CD4-positive, alpha-beta T cell treated with Interleukin-15 for 1 hour (primary cell): ENCODE measurements around the gene GLA.

Experiments used
- DNase-seq: peaks from one replicate; pipeline ENCODE4 v3.0.0-alpha.2; 2020

GLA gene

DNA sequence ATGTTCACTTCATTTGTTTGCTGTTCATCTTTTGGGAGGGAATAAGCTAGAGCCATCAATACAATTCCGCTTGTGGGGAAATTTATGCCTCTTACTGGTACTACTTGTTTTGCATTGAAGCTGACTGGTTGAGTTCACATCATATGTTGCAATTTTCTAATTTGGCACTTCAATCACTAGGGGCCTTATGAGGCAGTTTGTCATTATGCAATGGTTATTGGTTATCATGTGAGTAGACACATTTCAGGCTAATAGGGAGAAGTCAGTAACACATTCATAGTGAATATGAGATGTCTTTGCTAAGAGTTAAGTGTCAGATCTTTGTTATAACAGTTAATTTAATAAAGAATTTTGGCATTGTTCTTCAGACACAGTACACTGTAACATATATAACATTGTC lies 11.9 kb downstream of the GLA start:
- no peak for DNase-seq

DNA sequence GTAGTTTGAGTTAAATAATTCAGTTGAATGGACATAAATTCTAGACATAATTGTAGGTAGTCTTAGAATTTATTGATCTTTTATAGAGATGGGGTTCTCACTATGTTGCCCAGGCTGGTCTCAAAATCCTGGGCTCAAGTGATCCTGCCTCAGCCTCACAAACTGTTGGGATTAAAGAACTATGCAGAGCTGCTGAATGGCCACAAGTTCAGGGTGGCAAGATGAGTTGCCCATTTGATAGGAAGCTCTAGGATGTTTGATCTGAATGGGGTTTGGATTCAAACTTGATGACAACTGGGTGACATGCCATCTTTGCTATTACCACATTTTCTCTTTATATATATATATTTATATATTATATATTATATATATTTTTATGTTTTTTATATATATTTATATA lies 13.4 kb downstream of the GLA start:
- DNase-seq = no peak

DNA sequence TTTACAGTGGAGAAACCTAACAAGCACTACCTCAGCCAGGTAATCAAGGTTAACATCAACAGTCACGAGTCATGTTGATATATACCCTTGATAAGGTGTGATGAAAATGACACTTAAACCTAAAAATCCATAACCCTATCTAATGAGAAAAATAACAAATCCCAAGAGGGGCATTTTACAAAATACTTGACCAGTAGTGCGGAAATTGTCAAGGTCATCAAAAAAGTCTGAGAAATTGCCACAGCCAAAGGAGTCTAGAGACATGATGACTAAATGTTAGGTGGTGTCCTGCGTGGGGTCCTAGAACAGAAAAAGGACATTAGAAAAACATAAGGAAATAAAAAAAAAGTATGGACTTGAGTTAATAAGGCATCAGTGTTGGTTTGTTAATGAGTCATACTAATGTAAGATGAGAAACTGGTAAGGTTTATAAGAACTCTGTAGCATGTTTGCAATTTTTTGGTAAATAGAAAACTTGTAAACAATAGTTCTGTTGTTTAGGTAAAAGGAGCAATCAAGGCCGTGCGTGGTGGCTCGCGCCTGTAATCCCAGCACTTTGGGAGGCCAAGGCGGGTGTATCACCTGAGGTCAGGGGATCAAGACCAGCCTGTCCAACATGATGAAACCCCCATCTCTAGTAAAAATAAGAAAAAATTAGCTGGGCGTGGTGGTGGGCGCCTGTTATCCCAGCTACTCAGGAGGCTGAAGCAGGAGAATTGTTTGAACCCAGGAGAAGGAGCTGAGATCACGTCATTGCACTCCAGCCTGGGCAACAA lies 14.0 kb downstream of the GLA start:
- no peak for DNase-seq

DNA sequence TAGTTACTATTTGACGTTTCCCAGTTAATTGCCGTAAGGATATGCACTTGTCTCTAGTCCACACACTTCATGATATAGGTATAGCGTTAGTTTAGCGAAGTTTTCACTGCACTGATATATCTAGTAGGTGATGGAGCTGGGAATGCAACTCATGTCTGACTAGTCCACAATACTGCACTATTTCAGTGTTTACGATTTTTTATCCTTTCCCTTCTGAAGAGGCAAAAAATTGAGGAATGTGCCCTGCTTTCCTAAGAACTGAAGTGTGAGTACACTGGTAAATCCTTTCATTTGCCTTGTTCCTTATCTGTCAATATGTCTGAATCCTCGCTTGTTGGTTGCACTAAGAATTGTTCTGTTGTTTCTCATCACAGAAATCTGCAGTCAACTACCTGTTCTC lies 15.9 kb downstream of the GLA start:
- DNase-seq = no peak

DNA sequence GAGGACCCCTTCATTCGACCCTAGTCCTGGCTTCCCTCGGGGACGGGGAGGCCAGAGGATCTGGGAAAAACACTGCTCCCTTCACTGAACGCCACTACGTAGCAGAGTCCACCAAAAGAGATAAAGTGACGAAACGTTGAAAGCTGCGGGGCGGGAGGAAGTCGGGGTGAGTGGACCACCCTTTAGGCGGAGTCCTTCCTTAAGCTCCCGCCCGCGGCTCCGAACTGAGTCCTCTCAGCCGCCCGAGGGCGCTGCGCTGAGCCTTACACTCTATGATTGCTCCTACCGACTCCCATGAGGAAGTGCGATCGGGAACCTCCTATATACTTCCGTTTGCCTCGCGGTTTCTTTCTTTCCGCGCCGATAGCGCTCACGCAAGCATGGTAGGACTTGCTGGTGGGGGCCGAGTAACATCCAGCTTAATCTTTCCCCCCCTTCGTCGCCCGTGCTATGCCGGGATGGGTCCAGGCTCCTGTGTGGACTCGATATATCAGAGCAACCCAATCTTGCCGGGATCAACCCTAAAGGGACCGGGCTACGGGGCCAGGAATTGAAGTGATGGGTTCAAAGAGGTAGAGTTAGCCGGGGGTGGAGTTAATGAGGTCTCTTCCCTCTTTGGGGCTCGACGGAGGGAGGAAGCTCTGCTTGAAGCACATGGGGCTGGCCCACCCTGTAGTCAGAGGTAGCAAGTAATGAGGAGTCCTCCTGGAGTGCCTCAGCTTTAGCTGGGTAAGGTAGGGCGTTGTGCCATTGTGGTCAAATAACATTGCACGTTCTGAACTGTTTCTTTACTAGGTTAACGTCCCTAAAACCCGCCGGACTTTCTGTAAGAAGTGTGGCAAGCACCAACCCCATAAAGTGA lies 16.8 kb downstream of the GLA start, which contains the start of gene RPL36A:
Gene RPL36A (plus strand): TSS at position 348 of the 862 bp plus-strand sequence. CDS start 33 bp downstream, at position 381.
- DNase-seq = peak; percentile 86

DNA sequence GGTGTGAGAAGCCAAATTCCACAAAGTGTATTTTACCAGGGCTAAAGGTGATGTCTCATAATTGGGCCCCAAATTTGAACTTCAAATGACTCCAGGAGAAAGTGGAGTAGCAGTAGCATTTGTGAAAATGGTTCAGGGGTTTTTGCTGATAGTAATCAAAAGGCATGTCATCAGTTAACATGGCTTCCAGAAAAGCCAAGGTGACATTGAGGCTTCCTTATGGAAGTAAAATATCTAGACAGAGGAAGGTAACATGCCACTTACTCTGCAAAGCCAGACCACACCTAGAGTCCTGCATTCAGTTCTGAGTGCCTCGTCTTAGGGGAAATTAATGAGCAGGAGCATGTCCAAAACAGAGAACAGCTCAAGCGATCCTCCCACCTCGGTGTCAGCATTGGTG lies 19.1 kb downstream of the GLA start:
- no peak for DNase-seq

DNA sequence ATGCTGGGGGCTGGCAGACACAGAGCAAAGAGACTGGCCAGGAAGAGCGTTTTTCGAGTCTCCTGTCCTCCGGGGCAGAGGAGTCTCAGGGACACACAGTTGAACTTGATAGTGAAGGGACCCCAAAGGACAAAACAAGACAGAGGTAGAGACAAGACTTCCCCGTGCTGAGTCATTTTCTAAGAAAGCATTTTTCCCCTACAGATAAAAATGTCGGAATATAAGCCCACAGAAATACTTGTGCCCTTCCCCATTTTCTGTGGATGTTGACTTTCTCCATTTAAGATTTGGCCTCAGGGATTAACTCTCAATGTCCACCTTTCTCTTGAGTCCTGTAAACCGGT lies 21.2 kb downstream of the GLA start:
- no peak for DNase-seq

DNA sequence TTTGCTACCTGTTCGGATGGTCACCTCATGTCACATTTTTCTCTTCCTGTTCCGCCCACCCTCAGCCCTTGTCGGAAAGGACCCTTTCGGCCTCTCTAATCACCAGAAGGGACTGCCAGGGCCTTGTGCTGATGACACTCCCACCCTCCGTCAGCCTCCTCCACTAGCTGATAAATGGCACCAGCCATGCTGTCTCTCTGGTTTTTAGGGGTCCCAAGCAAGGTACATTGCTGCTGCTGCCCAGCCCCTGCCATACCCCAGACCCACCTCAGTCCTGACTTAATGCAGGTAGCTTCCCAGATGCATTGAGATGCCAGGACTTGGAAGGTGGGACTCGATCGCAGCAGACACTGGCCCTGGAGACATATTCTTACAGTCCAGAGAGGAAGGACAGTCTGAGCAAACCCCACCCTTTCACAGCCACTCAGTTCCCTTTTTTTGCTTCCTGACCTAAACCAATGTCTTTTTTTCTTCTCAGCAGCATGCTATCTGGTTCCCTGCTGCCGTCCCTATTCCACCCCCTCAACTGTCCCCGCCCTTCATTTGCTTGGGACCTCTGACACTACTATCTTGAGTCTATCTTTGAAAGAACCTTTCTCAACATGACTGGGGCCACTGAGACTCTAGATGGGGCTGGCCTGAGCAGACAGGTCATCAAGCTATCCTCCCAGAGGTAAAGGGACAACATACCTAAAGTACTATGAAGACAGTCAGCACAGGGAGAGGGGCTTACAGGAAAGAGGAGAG lies 21.8 kb downstream of the GLA start, which contains the start of gene BTK:
Gene BTK (minus strand): TSS at position 397 of the 747 bp plus-strand sequence. CDS start 10,907 bp downstream, outside the sequence.
- DNase-seq = peak; percentile 36

DNA sequence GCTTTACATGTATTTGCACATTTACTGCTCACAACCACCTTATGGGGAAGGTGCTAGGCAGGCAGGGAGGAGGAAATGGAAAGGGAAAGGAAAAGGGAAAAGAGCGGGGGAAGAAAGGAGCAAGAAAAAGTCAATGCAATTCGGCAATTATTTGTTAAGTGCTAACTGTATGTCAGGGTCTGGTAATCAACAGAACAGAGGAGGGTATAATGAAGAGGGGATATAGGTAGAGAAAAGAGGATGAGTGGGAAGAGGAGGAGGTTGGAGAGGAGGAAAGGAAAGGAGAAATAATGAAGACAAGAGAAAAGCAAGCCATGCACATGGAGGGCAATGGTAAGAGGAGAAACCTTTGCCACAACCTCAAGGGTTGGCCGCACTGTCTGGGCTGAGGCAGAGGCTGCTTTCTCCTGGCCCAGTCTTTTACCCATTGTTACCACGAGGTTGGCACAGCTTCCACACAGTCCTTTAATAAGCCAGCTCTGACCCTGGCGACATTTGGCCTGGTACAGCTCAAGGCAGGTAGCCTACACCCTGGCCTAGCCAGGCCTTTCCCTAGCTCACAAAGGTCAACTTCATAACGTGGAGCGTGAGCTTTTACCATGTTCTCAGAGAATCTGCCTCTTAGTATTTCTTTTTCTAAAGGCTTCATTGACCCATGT lies 22.6 kb downstream of the GLA start:
- DNase-seq = no peak

DNA sequence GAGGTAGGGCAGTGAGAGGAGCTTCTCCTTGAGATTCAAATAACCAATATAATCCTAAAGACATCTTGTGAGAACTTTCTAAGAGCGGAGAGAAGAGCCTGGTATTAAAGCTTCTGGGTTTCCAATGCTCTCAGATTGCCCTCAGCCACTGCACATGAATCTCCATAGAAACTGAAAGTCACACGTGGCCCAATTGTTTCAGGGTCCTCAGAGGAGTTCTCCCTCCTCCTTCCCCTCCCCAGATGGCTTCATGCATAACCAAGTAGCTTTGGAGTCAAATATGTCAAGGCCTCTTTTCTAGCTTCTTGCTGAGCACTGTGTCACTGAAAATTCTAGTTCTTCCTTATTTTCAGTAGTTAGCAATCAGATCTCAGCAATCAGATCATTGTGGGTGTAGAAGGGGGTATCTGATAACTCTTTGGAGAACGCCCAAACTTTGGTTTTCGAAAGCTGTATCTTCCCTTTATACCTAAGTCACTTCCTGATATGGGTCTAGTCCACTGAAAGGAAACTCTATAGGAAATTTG lies 24.0 kb downstream of the GLA start:
- DNase-seq = no peak

DNA sequence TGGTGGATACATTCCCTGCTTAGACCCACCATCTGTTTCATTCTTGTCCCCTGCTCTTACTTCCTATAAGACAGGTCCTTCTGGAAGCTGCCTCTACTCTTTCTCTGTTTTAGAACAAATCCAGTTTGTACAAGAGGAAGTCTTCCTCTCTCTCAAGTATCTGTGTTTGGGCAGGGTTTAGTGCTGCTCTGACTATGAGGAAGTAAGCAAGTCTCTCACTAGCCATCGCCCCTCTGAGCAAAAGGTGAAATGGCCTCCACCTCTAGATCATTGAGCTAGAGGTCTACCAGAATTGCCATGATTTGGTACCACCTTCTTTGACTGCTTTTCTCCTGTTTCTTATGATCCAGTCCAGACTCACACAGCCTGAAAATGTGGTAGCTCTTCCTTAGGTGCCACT lies 30.2 kb downstream of the GLA start:
- DNase-seq = no peak

DNA sequence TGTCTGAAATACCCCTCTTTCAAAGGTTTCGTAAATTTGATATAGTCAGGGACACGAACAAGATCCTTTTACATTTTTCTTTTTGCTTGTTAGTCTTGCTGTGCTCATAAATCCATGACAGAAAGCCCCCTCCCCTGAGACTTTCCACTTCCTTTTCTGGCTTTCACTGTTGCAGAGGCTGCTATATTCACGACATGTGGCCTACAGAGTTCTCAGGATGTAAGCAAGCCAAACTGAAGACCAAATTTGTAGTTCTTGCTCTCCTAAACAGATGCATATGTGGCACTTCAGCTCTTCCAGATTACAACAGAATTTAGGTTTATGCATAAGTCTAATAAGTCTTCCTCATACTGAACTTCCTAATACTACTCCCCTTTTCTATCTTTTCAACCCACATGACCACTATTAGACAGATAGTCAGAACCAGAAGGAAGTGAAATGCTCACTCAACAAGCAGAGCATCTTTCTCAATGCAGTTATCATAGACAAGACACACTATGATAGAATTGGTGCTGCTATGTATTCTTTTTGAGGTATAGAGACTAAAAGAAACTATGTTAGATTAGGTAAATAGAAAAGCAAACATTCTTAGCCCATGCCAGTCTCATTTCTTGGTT lies 36.7 kb downstream of the GLA start:
- DNase-seq = no peak

DNA sequence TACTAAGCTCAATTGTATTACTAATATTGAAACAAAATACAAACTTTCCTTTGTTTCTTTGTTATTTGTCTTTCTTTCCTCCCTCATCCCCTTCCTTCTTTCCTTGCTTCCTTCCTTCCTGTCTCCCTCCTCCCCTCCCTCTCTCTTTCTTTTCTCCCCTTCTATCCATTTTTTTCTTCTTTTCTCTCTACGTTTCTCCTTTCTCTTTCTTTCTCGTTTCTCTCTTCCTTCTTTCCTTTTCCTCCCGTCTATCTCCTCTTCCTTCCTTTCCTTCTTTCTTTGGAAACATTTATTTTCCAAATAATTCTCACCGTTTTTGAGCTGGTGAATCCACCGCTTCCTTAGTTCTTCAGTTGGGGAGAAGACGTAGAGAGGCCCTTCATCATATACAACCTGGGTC lies 38.0 kb downstream of the GLA start:
- no peak for DNase-seq

DNA sequence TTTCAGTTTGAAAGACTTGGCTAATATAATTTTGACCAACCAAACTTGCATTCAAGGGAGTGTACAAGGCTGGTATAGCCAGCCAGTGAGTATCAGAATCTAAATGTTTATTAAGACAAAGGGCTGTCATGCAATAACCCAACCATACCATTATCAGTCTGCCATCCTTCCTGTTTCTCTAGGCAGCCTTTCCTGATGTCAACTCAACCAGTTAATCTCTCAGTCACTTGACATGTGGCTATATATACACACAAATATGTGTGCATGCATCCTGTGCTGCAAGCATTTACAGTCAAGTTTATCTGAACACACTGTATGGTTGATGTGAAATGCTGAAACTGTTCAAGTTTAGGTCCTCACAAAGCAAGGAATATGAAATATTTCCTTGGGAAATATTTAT lies 38.9 kb downstream of the GLA start:
- DNase-seq = no peak

DNA sequence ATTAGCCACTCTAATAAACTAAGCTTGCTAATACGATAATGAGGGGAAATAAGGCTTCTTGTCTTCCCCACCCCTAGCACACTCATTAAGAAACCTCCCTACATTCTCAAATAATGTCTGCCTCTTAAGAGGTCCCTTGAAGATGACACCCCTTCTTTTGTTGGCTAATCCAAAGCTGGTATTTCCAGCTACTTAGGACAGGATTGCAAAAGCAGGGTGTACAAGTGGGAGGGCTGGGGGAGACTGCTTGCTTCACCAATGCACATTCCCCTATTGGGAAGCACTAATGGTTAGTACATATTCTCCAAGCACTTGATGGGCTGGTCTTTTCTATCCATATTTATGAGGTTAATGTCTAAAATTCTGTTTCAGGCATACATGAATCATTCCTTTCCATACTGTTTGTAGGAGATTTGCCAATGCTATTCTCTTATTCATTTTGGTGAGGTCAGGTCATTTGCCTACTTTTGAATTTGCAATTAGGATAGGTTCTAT lies 42.4 kb downstream of the GLA start:
- no peak for DNase-seq

DNA sequence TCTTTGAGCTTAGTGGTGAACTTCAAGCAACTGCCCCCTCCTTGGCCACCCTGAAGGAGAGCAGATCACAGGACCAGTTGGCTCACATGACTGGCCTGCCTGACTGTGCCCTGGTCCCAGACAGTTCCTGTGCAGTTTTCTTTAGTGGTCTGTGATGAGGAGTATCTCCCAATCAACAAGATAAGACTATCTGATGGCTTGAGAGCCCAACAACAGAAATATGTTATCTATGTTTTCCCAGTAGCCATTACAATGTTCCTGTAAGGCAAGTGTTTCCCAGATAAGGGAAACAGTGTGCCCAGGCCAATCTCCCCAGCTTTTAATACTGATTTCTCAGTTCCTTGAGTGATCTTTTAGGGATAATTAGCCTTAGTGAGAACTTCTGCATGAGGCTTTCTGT lies 45.0 kb downstream of the GLA start:
- DNase-seq = no peak

DNA sequence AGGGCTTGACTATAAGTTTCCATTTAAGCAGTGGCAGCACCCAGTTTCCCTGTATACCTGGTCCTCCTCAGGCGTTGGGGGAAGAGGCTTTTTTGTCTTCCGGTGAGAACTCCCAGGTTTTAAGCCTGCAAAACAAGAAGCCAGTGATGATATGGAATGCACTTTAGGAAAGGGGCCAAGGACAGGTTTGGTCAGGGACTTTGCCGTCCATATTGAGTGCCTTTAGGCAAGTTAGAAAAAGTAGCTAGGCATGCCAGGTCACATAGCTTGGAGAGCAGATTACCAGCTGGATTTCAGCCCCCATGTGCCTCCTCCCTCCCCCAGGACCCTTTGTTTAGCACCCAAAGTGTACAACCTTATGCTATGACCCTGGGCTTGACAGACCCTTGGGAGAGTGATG lies 45.6 kb downstream of the GLA start:
- no peak for DNase-seq

DNA sequence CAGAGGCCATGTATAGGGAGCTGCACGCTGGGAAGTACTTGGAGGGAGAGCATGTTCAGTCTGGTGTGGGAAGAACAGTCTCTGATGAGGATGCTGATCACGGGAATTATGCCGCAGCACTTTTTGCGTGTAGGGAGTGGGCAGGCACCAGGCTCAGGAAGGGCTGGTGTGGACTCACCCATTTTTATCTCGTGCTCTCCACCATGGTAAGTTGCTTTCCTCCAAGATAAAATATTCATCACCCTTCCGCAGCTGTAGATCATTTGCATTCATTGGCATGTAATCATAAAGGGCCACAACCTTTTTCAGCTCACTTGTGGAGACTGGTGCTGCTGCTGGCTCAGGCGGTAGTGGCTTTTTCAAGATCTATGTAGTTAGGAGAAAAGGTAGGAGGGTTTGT lies 47.3 kb downstream of the GLA start:
- DNase-seq = no peak

DNA sequence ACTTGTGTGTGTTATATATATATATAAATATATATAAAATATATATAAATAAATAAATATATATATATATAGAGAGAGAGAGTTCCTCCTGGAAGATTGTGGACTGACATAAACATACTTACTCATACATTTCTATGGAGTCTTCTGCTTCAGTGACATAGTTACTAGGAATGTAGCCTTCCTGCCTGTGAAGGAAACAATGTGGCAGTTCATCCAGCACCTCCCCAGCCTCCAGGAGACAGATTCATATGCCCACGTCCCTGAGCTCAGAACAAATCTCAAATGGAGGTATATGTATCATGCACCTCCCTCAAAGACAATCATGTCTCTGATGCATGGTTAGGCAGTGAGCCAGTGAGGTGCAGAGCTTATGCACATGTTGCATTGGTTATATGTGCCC lies 47.8 kb downstream of the GLA start:
- no peak for DNase-seq

DNA sequence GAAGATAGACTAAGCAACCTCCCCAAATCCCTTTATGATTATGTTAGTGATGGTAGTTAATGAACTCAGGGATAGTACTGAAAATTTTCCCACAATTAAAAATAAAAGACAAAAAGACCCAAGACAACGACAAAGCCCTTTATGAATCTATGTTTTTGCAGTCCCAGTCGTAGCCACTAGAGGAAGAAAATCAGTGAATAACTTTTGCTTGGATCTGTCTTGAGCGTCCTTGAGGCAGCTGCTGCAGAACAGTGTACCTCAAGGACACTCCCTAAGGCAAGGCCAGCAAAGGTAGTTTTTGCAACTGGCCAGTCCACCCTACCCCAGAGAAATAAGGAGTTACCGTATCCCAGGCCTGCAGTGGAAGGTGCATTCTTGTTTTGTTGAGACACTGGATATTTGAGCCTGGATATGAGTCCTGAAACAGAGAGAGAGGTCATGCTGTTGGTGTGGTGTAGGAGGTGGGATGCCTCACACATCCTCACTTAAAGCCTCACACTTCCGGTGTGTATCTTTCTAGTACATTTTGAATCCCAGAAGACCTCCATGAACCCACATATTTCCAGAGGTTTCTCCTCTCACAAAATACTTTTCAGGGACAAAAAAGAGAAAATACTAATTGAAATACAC lies 50.4 kb downstream of the GLA start:
- DNase-seq = no peak

DNA sequence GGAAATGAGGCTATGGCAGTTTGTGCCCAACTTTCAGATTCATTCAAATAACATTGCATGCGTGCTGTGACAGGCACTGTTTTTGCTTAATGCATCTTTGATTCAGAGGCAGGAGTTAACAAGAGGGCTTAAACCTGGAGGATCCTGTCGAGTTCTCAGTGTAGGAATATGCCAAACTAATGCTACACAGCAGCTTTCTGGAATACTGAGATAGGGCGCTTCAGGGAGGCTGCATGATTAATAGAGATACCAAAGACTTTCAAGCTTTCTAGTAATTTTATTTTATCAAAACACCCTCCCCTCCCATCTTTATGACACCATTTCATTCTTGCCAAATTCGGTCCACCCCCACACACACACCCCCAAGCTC lies 58.5 kb downstream of the GLA start:
- no peak for DNase-seq
